IMR-90 (cell line): Measurements from ENCODE around the gene PRKCE. TPM values are rescaled to one million over a fixed set of nuclear protein-coding genes. Genes with fewer than 3 reads are reported as not detected.

Experiments used
- ATAC-seq: fragments of 200-7000 bp; cut with Tn5 transposase; 2 replicates; pipeline ENCODE4 v1.9.1; 2020; ENCODE audit warnings: low read depth, mild to moderate bottlenecking, moderate library complexity
- BruUV-seq: library from RNA; stranded (reverse); fragments of 400-500 nt; replicated peaks from 2 replicates; lab custom pipeline; 2021; lab: Mats Ljungman, UMichigan
- CTCF ChIA-PET: fragments of 300-600 bp; formaldehyde crosslinking; extraction: SDS; loops from one replicate; lab custom pipeline; 2021; ENCODE audit warnings: antibody characterized with exemption; lab: Yijun Ruan, JAX
- POLR2A ChIA-PET: fragments of 300-600 bp; sonication (Branson Sonifier 250); formaldehyde crosslinking; loops from one replicate; lab custom pipeline; 2022; ENCODE audit warnings: antibody characterized with exemption; ENCODE audit not compliant: unreplicated experiment; lab: Charles Lee
- DNase-seq: peaks from one replicate; pipeline ENCODE4 v3.0.0; 2013
- H2AFZ ChIP-seq: replicated peaks from 2 replicates; pipeline ENCODE3; 2013; ENCODE audit warnings: low read length, mild to moderate bottlenecking; ENCODE audit not compliant: poor library complexity
- H2AK5ac ChIP-seq: 2 replicates; pipeline ENCODE4 v1.6.1; 2013; ENCODE audit warnings: low read depth, low read length, inconsistent platforms
- H2AK9ac ChIP-seq: replicated peaks from 2 replicates; pipeline ENCODE3; 2013; ENCODE audit warnings: mild to moderate bottlenecking, low read depth, low read length, moderate library complexity; ENCODE audit not compliant: poor library complexity
- H2BK120ac ChIP-seq: 2 replicates; pipeline ENCODE4 v1.6.1; 2013; ENCODE audit warnings: low read depth, low read length, inconsistent platforms
- H2BK15ac ChIP-seq: 3 replicates; pipeline ENCODE4 v1.6.1; 2013; ENCODE audit warnings: low read depth, low read length, inconsistent platforms
- H2BK20ac ChIP-seq: 2 replicates; pipeline ENCODE4 v1.6.1; 2013; ENCODE audit warnings: low read depth, mild to moderate bottlenecking, inconsistent platforms, low read length, moderate library complexity
- H2BK5ac ChIP-seq: 2 replicates; pipeline ENCODE4 v1.6.1; 2013; ENCODE audit warnings: mild to moderate bottlenecking, low read depth, low read length, inconsistent platforms; ENCODE audit not compliant: poor library complexity, severe bottlenecking
- H3K14ac ChIP-seq: replicated peaks from 2 replicates; pipeline ENCODE4 v1.6.1; 2013; ENCODE audit warnings: low read depth, low read length, inconsistent platforms
- H3K18ac ChIP-seq: 2 replicates; pipeline ENCODE4 v1.6.1; 2013; ENCODE audit warnings: low read depth, low read length, control low read depth
- H3K23ac ChIP-seq: 2 replicates; pipeline ENCODE4 v1.6.1; 2013; ENCODE audit warnings: low read depth, low read length, inconsistent platforms
- H3K27ac ChIP-seq: 2 replicates; pipeline ENCODE4 v1.5.1; 2013; ENCODE audit warnings: mild to moderate bottlenecking, control low read depth, low read length; ENCODE audit not compliant: insufficient read depth
- H3K27me3 ChIP-seq: 2 replicates; pipeline ENCODE4 v1.6.1; 2013; ENCODE audit warnings: low read length; ENCODE audit not compliant: control insufficient read depth, insufficient read depth
- H3K36me3 ChIP-seq: 2 replicates; pipeline ENCODE4 v1.6.1; 2013; ENCODE audit warnings: low read length, mixed read lengths; ENCODE audit not compliant: control insufficient read depth, insufficient read depth
- H3K4ac ChIP-seq: 2 replicates; pipeline ENCODE4 v1.6.1; 2013; ENCODE audit warnings: low read depth, low read length, inconsistent platforms
- H3K4me1 ChIP-seq: 2 replicates; pipeline ENCODE4 v1.6.1; 2013; ENCODE audit warnings: low read length, mixed read lengths; ENCODE audit not compliant: control insufficient read depth, insufficient read depth
- H3K4me2 ChIP-seq: 2 replicates; pipeline ENCODE4 v1.6.1; 2013; ENCODE audit warnings: low read depth, mild to moderate bottlenecking, control low read depth, low read length, moderate library complexity
- H3K4me3 ChIP-seq: 2 replicates; pipeline ENCODE4 v1.5.1; 2013; ENCODE audit warnings: low read depth, mild to moderate bottlenecking, control low read depth, low read length, moderate library complexity; ENCODE audit not compliant: insufficient read depth
- H3K56ac ChIP-seq: 2 replicates; pipeline ENCODE4 v1.6.1; 2013; ENCODE audit warnings: low read length, inconsistent platforms; ENCODE audit not compliant: insufficient read depth; ENCODE audit errors: extremely low read depth
- H3K79me1 ChIP-seq, 2 experiments: 2 replicates each; pipeline ENCODE4 v1.6.1; 2013; ENCODE audit warnings: low read length in 2 of 2, inconsistent platforms in 1 of 2, low read depth in 1 of 2
- H3K9ac ChIP-seq: 2 replicates; pipeline ENCODE4 v1.6.1; 2013; ENCODE audit warnings: low read depth, low read length, control low read depth
- H3K9me1 ChIP-seq: 2 replicates; pipeline ENCODE4 v1.6.1; 2013; ENCODE audit warnings: low read length, inconsistent platforms; ENCODE audit not compliant: insufficient read depth
- H3K9me3 ChIP-seq: 2 replicates; pipeline ENCODE4 v1.6.1; 2013; ENCODE audit warnings: low read length; ENCODE audit not compliant: control insufficient read depth, insufficient read depth
- H4K20me1 ChIP-seq: 2 replicates; pipeline ENCODE4 v1.6.1; 2013; ENCODE audit warnings: low read length, inconsistent platforms; ENCODE audit not compliant: insufficient read depth
- H4K5ac ChIP-seq: 2 replicates; pipeline ENCODE4 v1.6.1; 2013; ENCODE audit warnings: mild to moderate bottlenecking, low read depth, low read length, control low read depth
- H4K8ac ChIP-seq, 2 experiments: 2 replicates each; pipeline ENCODE4 v1.6.1; 2013; ENCODE audit warnings: low read depth in 2 of 2, low read length in 2 of 2, control low read depth in 1 of 2, inconsistent platforms in 1 of 2
- H4K91ac ChIP-seq: 2 replicates; pipeline ENCODE4 v1.6.1; 2013; ENCODE audit warnings: low read depth, low read length, inconsistent platforms; ENCODE audit not compliant: insufficient read depth
- BHLHE40 ChIP-seq: fragments of 150-350 bp; IDR thresholded peaks from 2 replicates; pipeline ENCODE4 v1.6.1; 2016; ENCODE audit warnings: mild to moderate bottlenecking, low read depth, low read length
- CEBPB ChIP-seq: IDR thresholded peaks from 2 replicates; pipeline ENCODE4 v1.6.1; 2012; ENCODE audit warnings: low read depth, low read length, improper control_type of control experiment
- CHD1 ChIP-seq: IDR thresholded peaks from 2 replicates; pipeline ENCODE4 v1.6.1; 2012; ENCODE audit warnings: low read depth, low read length, improper control_type of control experiment
- CTCF ChIP-seq: conservative IDR thresholded peaks from 2 replicates; pipeline ENCODE4 v1.5.1; 2012; ENCODE audit warnings: mild to moderate bottlenecking, low read depth, low read length, improper control_type of control experiment
- ELK1 ChIP-seq: fragments of 150-350 bp; IDR thresholded peaks from 2 replicates; pipeline ENCODE4 v1.6.1; 2016; ENCODE audit warnings: low read depth, mild to moderate bottlenecking, low read length, moderate library complexity, borderline replicate concordance
- MAFK ChIP-seq: IDR thresholded peaks from 2 replicates; pipeline ENCODE4 v1.6.1; 2012; ENCODE audit warnings: low read depth, low read length, improper control_type of control experiment
- MXI1 ChIP-seq: IDR thresholded peaks from 2 replicates; pipeline ENCODE4 v1.6.1; 2012; ENCODE audit warnings: low read depth, mild to moderate bottlenecking, low read length, moderate library complexity, borderline replicate concordance
- NFE2L2 ChIP-seq: fragments of 150-350 bp; IDR thresholded peaks from 2 replicates; pipeline ENCODE4 v1.6.1; 2016; ENCODE audit warnings: low read depth, mild to moderate bottlenecking, low read length
- POLR2A ChIP-seq: IDR thresholded peaks from 2 replicates; pipeline ENCODE4 v1.6.1; 2012; ENCODE audit warnings: mild to moderate bottlenecking, low read depth, low read length
- RFX5 ChIP-seq: IDR thresholded peaks from 2 replicates; pipeline ENCODE4 v1.8.0; 2012; ENCODE audit warnings: low read depth, mild to moderate bottlenecking, low read length, moderate library complexity
- USF2 ChIP-seq: fragments of 150-350 bp; IDR thresholded peaks from 2 replicates; pipeline ENCODE4 v1.6.1; 2017; ENCODE audit warnings: mild to moderate bottlenecking, antibody characterized with exemption, low read length, low read depth
- WGBS, 2 experiments: methylation state at CpG; one replicate each; pipeline versions ENCODE4 v1.1.5 to v1.1.7; 2013; ENCODE audit warnings: missing lambda C conversion rate in 2 of 2; ENCODE audit not compliant: insufficient read length in 1 of 2; ENCODE audit errors: extremely low coverage in 2 of 2; 5-methylcytosine and 5-hydroxymethylcytosine counted together
- dilution Hi-C: fragments of 300-500 bp; cut with HindIII; formaldehyde crosslinking; loops from one replicate; pipeline ENCODE4 v1.14.3; 2018; ENCODE audit warnings: low sequenced_read_pairs; ENCODE audit not compliant: unreplicated experiment
- in situ Hi-C: fragments of 300-500 bp; cut with MboI; formaldehyde crosslinking; loops from 3 replicates; pipeline ENCODE4 v1.14.3; 2019; ENCODE audit warnings: low sequenced_read_pairs, inconsistent platforms, mixed read lengths
- intact Hi-C: fragments of 100-400 bp; cut with micrococcal nuclease; formaldehyde crosslinking; loops from 2 replicates; pipeline ENCODE4 v1.10.0; 2022
- polyA plus RNA-seq, 3 experiments: library from polyadenylated mRNA; depleted of rRNA; stranded (reverse); fragments of >200 nt; gene quantifications; 2 replicates each; pipeline ENCODE4 v1.2.3, GENCODE V29; 2012; ENCODE audit warnings: low replicate concordance in 1 of 3
- total RNA-seq: library from RNA; depleted of rRNA; stranded (reverse); fragments of >200 nt; gene quantifications from 2 replicates; pipeline ENCODE4 v1.2.3, GENCODE V29; 2012

The PRKCE gene
- total and polyA plus RNA-seq, 2 of the 4 experiments (the other 2 are of a cell fraction): 8.1 to 32.4 TPM

DNA sequence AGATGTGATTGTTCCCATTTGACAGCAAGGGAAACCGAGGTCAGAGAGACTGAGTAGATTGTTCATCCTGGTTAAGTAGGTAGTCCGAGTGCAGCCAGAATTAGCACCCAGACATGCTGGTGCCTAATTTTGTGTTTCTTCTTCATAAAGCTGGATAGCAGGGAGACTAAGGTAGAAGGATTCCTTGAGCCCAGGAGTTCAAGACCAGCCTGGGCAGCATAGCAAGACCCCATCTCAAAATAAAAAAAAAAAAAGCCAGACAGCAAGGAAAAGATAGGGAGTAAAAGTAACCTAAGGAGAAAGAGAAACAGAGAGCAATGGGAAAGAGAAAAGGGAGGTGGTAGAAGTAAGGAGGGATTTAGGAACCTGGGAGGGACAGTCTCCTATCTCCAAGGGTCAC is 120.6 kb downstream of the PRKCE start:
- H3K4ac ChIP-seq: no peak overlapping the region
- 0 out of 2 replicates have a peak overlapping the region, but pooled peaks have one; percentile 45 for H3K23ac ChIP-seq
- no peak overlapping the region for H2AK9ac ChIP-seq
- no peak overlapping the region for H3K4me3 ChIP-seq
- no peak overlapping the region for H4K8ac ChIP-seq
- H3K79me1 ChIP-seq: peaks cover 18 to 23% of the 10 kb centered on the region in 2 experiments
- H3K4me2 ChIP-seq: no peak overlapping the region
- CTCF ChIA-PET: no interaction called here
- in situ Hi-C loops: loop anchor here (10.0 kb wide), 1 partner anchor 163 kb away; no protein-coding TSS in a partner anchor
- H3K18ac ChIP-seq: no peak overlapping the region
- no peaks in the 10 kb centered on the region for H3K27me3 ChIP-seq
- ATAC-seq (no peak), DNase-seq (no peak)
- no peak overlapping the region for H3K56ac ChIP-seq
- no peak overlapping the region; the same call in 1 of the 2 replicates for H4K5ac ChIP-seq
- H2BK5ac ChIP-seq: no peak overlapping the region
- 0 out of 2 replicates have a peak, but pooled peaks cover 13% of the 10 kb centered on the region for H3K9me1 ChIP-seq
- H2AFZ ChIP-seq: no peak overlapping the region
- H2AK5ac ChIP-seq: peak overlapping the region; percentile 66
- no peak overlapping the region for H3K27ac ChIP-seq
- peaks cover 7% of the 10 kb centered on the region; the same call in 1 of the 2 replicates for H4K20me1 ChIP-seq
- H2BK120ac ChIP-seq: no peak overlapping the region
- no peak overlapping the region for H3K9ac ChIP-seq
- BruUV-seq: no TSS peak
- no peak overlapping the region for H2BK15ac ChIP-seq
- intact Hi-C loops: no loop called here
- no peak overlapping the region; the same call in 1 of the 2 replicates for H3K14ac ChIP-seq
- no peak overlapping the region for H2BK20ac ChIP-seq
- no peak overlapping the region for H4K91ac ChIP-seq
- dilution Hi-C loops: no loop called here
- H3K9me3 ChIP-seq: no peaks in the 10 kb centered on the region
- peaks cover 8% of the 10 kb centered on the region; the same call in 1 of the 2 replicates for H3K4me1 ChIP-seq
- WGBS, 2 experiments: no CpG with 5 or more reads among the region's 2 CpGs
- TF ChIP-seq NFE2L2: no peak
- TF ChIP-seq RFX5: no peak
- no peak for TF ChIP-seq BHLHE40
- TF ChIP-seq CTCF: no peak
- TF ChIP-seq CEBPB: no peak
- no peak for TF ChIP-seq USF2
- TF ChIP-seq POLR2A: no peak
- TF ChIP-seq MXI1: no peak
- no peak for TF ChIP-seq CHD1
- no peak for TF ChIP-seq MAFK
- no peak for TF ChIP-seq ELK1
- POLR2A ChIA-PET: no interaction called here
- no peaks in the 10 kb centered on the region for H3K36me3 ChIP-seq
